ENCODE data around the gene YTHDC2. TPM values are rescaled to one million over a fixed set of nuclear protein-coding genes. Genes with fewer than 3 reads are reported as not detected.

YTHDC2 gene
- total and polyA plus RNA-seq, 2 of the 13 experiments (the other 11 are each of a cell fraction or from before 2014, with no cell fraction given), result 6.7 to 17.8 TPM

- intact Hi-C loops (cut with micrococcal nuclease; ENCODE audit: unreplicated experiment), result no loop called here
- Histone ChIP-seq H3K27ac (ENCODE audit: extremely low read length, insufficient read depth, low read length) (no peak overlapping the region), H3K9me3 (ENCODE audit: low read length) (no peaks in the 10 kb centered on the region), H3K79me2 (ENCODE audit: insufficient read depth, low read length) (no peaks in the 10 kb centered on the region), H2AFZ (ENCODE audit: low read length) (no peak overlapping the region), H4K20me1 (ENCODE audit: insufficient read depth, low read length) (no peaks in the 10 kb centered on the region), H3K4me2 (ENCODE audit: low read depth, low read length) (no peak overlapping the region), H3K9ac (ENCODE audit: insufficient read depth, low read depth, low read length) (no peak overlapping the region), H3K36me3 (replicated peaks in 1 of 2; ENCODE audit: control insufficient read depth in 1 of 2, insufficient read depth in 2 of 2, low read length in 2 of 2) (no peaks in the 10 kb centered on the region), H3K4me1 (ENCODE audit: insufficient read depth, low read length) (no peaks in the 10 kb centered on the region), H3K4me3 (replicated peaks in 1 of 3; ENCODE audit: insufficient read depth in 1 of 3, low read depth in 2 of 3, low read length in 3 of 3) (no peak overlapping the region), H3K27me3 (ENCODE audit: control insufficient read depth in 1 of 2, insufficient read depth in 2 of 2, low read length in 2 of 2) (no peaks in the 10 kb centered on the region; a peak in 2 of 5 replicates)
- no peak for TF ChIP-seq MIER3 (CRISPR knock-in tag; IDR thresholded peaks at IDR 0.05; ENCODE audit: borderline replicate concordance)
- TF ChIP-seq POLR2AphosphoS5 (IDR thresholded peaks at IDR 0.05; ENCODE audit: low read depth, low read length), result no peak
- TF ChIP-seq BRCA1 (CRISPR knock-in tag; IDR thresholded peaks at IDR 0.05), result no peak
- TF ChIP-seq ZNF33B (CRISPR knock-in tag; IDR thresholded peaks at IDR 0.05), result no peak
- TF ChIP-seq, protein P1, sequence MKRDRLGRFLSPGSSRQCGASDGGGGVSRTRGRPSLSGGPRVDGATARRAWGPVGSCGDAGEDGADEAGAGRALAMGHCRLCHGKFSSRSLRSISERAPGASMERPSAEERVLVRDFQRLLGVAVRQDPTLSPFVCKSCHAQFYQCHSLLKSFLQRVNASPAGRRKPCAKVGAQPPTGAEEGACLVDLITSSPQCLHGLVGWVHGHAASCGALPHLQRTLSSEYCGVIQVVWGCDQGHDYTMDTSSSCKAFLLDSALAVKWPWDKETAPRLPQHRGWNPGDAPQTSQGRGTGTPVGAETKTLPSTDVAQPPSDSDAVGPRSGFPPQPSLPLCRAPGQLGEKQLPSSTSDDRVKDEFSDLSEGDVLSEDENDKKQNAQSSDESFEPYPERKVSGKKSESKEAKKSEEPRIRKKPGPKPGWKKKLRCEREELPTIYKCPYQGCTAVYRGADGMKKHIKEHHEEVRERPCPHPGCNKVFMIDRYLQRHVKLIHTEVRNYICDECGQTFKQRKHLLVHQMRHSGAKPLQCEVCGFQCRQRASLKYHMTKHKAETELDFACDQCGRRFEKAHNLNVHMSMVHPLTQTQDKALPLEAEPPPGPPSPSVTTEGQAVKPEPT (CRISPR knock-in tag; IDR thresholded peaks at IDR 0.05; ENCODE audit: low read depth), result no peak
- no peak for TF ChIP-seq GABPB1 (CRISPR knock-in tag; IDR thresholded peaks at IDR 0.05)
- no peak for FAIRE-seq
- CTCF ChIA-PET (ENCODE audit: low intra/inter-chr PET ratio, low total read pairs), result no interaction called here
- in situ Hi-C loops (cut with HindIII; ENCODE audit: extremely low pct_ligation_motif_present, low pct_unique_long_range_greater_than_20kb), result loop anchor here (25.0 kb wide), 1 partner anchor 465 kb away; no protein-coding TSS in a partner anchor
- no CpG with 5 or more reads among the region's 3 CpGs for WGBS (ENCODE audit: low lambda C conversion rate)
- no TSS peak for BruUV-seq (replicated peaks)
- no peak for DNase-seq (ENCODE audit: low spot score)
- ATAC-seq, result no peak
- POLR2A ChIA-PET, result interaction anchor here (1.2 kb wide), 1 partner anchor 14 kb away, joined by 3 read pairs; the partner anchor contains the start of gene MCC
Measured at GRCh38 chr5:113502073-113502472, 11.4 kb upstream of the YTHDC2 start.

DNA sequence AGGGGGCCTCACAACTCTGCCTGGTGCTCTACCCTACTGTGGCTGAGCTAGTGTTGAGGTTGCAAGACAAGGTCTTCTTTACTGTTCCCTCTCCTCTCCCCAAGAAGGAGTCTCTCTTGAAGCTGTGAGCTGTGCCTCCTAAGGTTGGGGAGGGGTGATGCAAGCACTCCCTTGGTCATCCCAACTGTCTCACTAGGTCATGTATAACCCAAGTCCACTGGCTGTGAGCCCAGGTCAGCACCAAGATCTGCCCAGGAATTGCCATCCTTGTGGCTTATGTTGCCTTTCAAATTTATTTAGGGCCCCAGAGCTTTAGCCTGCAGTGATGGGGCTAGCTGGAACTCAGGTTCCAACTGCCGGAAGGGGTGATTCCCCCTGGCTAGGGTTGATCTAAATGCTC, 10.3 kb upstream of the YTHDC2 start:
- FAIRE-seq (no peak), ATAC-seq (no peak), DNase-seq (ENCODE audit: low spot score) (no peak)
- H3K9me3 ChIP-seq (ENCODE audit: low read length), result no peaks in the 10 kb centered on the region
- H3K4me2 ChIP-seq (ENCODE audit: low read depth, low read length), result no peak overlapping the region
- H3K9ac ChIP-seq (ENCODE audit: insufficient read depth, low read depth, low read length), result no peak overlapping the region
- H3K36me3 ChIP-seq (replicated peaks in 1 of 2; ENCODE audit: control insufficient read depth in 1 of 2, insufficient read depth in 2 of 2, low read length in 2 of 2), result no peaks in the 10 kb centered on the region
- CTCF ChIA-PET (ENCODE audit: low intra/inter-chr PET ratio, low total read pairs), result no interaction called here
- BruUV-seq (replicated peaks), result no TSS peak
- TF ChIP-seq ZNF75D (CRISPR knock-in tag; IDR thresholded peaks at IDR 0.05; ENCODE audit: borderline replicate concordance) (no peak), CBX5 (CRISPR knock-in tag; IDR thresholded peaks at IDR 0.05; ENCODE audit: borderline replicate concordance) (no peak), ARNTL (CRISPR knock-in tag; IDR thresholded peaks at IDR 0.05) (no peak), SMAD1 (CRISPR knock-in tag; IDR thresholded peaks at IDR 0.05; ENCODE audit: borderline replicate concordance, low read depth) (no peak), ZGPAT (CRISPR knock-in tag; IDR thresholded peaks at IDR 0.05) (no peak), ZNF30 (CRISPR knock-in tag; IDR thresholded peaks at IDR 0.05) (no peak), ELF1 (CRISPR knock-in tag; IDR thresholded peaks at IDR 0.05) (no peak), ZNF350 (CRISPR knock-in tag; IDR thresholded peaks at IDR 0.05; ENCODE audit: borderline replicate concordance, low read depth) (no peak)
- TF ChIP-seq, protein P2, sequence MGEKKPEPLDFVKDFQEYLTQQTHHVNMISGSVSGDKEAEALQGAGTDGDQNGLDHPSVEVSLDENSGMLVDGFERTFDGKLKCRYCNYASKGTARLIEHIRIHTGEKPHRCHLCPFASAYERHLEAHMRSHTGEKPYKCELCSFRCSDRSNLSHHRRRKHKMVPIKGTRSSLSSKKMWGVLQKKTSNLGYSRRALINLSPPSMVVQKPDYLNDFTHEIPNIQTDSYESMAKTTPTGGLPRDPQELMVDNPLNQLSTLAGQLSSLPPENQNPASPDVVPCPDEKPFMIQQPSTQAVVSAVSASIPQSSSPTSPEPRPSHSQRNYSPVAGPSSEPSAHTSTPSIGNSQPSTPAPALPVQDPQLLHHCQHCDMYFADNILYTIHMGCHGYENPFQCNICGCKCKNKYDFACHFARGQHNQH (CRISPR knock-in tag; IDR thresholded peaks at IDR 0.05), result no peak
- no CpG with 5 or more reads among the region's 1 CpG for WGBS (ENCODE audit: low lambda C conversion rate)
- no peak overlapping the region for H3K4me3 ChIP-seq (replicated peaks in 1 of 3; ENCODE audit: insufficient read depth in 1 of 3, low read depth in 2 of 3, low read length in 3 of 3)
- no peaks in the 10 kb centered on the region for H3K79me2 ChIP-seq (ENCODE audit: insufficient read depth, low read length)
- POLR2A ChIA-PET, result interaction anchor here (1.2 kb wide), 1 partner anchor 15 kb away, joined by 3 read pairs; the partner anchor contains the start of gene MCC
- H4K20me1 ChIP-seq (ENCODE audit: insufficient read depth, low read length), result no peaks in the 10 kb centered on the region
- in situ Hi-C loops (cut with HindIII; ENCODE audit: extremely low pct_ligation_motif_present, low pct_unique_long_range_greater_than_20kb) (loop anchor here (25.0 kb wide), 1 partner anchor 466 kb away; no protein-coding TSS in a partner anchor), intact Hi-C loops (cut with micrococcal nuclease; ENCODE audit: unreplicated experiment) (no loop called here)
- H3K27ac ChIP-seq (ENCODE audit: extremely low read length, insufficient read depth, low read length), result no peak overlapping the region
- no peaks in the 10 kb centered on the region; a peak in 2 of 5 replicates for H3K27me3 ChIP-seq (ENCODE audit: control insufficient read depth in 1 of 2, insufficient read depth in 2 of 2, low read length in 2 of 2)
- no peaks in the 10 kb centered on the region for H3K4me1 ChIP-seq (ENCODE audit: insufficient read depth, low read length)
- no peak overlapping the region for H2AFZ ChIP-seq (ENCODE audit: low read length)

All from HepG2 (cell line).